HG03460 (cell line): ENCODE data around the gene NRGN.

Experiments used
- ATAC-seq: cut with Tn5 transposase; IDR thresholded peaks from one replicate; pipeline ENCODE4 v1.9.1; 2021; ENCODE audit not compliant: unreplicated experiment

The NRGN gene

DNA sequence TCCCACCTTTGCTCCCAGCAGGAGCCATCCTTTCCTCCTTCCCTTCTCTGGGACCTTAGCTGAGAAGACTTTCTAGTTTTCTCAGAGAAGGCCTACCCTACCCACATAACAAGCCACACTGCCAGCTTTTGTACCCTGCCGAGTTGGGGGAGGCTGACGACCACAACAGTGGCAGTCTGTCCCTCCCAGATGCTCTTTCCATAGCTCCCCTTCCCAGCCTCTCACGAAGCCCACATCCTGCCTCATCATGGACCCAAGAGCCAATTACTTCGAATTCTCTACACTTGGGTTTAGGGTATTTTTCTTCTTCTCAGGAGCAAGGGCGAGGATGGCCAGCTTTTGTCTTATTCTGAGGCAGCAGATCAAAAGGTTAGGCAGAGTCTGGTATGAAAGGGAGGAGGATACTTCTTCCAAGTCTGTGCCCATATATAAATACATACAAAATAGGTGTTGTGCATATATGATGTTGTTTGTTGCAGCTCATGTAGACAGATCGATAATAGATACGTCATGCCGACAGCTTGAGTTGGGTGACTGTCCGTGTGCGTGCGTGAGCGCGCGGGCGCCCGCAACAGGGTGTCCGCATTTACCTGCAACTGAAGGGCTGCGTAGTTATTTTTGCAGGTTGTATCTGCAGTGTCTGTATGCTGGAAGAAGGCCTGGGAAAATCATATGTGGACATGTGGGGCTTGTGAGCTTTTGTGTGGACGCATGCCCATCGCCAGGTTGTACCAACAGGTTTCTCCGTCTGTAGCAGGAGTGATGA is 846 bp upstream of the NRGN start:
- no peak for ATAC-seq

DNA sequence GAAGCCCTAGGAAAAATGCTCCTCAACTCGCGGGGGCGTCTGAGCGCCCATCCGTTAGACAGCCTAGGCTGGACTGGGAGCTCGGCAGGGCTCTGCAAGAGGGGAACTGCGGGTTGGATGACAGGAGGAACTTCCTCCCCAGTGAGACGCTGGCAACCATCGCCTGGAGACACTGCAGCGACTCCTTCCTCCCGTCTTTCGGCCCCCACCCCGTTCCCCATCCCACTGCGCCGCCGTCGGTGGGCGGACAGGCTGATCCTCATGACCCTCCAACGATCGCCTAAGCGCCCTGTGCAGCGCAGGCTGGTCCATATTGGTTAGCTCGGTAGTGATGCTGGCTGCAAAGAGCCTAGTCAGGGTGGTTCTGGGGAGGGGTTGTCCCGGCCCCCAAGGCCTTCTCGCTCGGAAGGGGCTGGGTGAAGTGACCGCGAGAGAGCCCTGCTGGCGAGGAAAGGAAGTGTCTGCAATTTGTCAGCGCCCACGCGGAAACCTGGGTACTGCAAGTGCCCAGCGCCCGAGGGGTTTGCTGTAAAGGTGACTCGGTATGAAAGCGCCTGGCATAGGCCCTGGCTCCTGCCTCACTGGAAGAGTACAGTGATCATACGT is 638 bp downstream of the NRGN start:
- peak; percentile 49 for ATAC-seq

GRCh38 chr11:124742555-124742954 is 2.8 kb downstream of the NRGN start:
- ATAC-seq = no peak

- ATAC-seq = no peak
Observed at GRCh38 chr11:124743050-124743449, 3.3 kb downstream of the NRGN start.

DNA sequence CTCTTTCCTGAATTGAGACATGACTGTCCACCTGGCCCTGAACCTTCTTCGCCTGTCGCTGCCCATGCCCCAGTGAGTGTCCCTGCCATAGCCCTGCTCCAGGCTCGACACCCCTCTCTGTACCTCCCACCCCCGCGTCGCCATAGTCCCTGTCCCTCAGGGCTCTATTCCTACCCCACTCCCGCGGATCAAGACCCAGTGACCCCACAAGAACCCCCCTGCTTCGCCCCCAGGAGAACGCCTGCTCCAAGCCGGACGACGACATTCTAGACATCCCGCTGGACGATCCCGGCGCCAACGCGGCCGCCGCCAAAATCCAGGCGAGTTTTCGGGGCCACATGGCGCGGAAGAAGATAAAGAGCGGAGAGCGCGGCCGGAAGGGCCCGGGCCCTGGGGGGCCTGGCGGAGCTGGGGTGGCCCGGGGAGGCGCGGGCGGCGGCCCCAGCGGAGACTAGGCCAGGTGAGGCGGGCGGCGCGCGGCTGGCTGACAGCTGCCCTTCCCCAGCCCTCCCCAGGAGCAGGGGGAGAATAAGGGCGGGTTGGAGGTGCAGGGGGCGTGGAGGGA is 5.6 kb downstream of the NRGN start:
- no peak for ATAC-seq

DNA sequence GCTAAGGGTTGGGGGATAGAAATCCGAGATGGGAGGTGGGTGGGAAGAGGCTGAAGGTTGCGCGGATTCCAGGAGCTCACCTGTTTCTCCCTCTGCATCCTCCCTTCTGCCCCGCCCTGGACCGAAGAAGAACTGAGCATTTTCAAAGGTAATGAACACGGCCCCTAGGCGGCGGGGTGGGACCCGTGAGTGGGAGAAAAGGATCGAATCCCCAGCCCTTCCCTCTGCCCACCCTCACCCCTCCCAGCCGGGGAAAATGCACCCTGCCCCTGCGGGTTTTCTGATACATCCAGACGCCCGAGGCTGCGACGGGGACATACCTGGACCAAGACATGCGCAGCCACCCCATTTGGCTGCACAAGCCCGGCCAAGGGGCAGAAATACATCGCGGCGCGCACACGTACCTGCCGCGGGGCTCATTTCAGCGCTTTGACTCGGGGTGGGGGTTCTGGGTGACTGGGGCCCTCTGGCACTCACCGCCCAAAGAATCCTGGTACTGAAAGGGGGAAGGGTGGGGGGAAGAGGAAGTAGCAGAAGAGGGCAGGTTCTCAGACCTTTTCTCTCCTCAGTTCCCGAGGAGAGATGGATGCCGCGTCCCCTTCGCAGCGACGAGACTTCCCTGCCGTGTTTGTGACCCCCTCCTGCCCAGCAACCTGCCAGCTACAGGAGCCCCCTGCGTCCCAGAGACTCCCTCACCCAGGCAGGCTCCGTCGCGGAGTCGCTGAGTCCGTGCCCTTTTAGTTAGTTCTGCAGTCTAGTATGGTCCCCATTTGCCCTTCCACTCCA is 6.3 kb downstream of the NRGN start:
- peak; percentile 19 for ATAC-seq

DNA sequence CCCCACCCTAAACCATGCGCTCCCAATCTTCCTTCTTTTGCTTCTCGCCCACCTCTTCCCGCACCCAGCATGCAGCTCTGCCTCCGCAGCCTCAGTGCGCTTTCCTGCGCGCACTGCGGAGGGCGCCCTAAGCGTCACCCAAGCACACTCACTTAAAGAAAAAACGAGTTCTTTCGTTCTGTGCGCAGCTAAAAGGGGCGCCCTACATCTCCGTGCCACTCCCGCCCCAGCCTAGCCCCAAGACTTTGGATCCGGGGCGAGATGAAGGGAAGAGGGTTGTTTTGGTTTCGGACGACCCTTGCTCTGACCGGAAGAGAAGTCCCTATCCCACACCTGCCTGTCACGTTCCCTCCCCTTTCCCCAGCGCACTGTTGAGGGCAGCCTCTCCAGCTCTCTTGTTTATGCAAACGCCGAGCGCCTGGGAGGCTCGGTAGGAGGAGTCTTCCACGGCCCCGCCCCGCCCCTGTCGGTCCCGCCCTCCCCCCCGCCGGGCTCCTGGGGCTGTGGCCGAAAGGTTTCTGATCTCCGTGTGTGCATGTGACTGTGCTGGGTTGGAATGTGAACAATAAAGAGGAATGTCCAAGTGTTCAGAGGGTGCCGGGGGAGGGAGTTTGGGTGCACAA is 7.0 kb downstream of the NRGN start:
- peak; percentile 93 for ATAC-seq

DNA sequence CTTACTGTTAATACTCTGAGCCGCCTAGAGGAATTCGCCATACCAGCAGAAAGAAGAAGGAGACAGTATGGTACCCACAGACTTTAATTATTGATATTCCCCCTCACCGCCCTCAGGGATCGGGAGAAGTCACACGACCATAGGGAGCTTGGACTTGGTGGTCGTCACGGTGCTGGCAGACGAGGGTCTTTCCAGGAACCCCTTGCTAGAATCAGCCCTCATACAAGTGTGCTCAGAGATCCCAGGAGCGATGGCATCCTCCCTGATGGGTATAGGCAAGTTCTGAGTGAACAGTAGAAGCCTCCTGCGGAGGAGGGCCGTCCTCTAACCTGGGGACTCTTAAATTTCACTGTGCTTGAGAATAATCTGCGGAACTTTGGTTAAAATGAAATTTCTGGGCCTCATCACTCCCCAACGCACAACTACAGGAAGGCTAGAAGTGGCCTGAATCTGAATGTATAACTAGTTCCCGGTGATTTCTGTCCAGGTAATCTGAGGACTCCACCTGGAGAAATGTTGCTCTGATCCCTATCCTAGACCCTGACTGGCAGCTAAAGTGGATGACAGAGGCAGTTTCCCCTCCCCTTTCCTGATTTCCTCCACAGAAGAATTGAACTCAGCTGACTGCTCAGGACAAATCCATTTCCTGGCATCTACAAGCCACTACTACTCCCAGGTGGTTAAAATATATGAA is 7.8 kb downstream of the NRGN start:
- no peak for ATAC-seq

DNA sequence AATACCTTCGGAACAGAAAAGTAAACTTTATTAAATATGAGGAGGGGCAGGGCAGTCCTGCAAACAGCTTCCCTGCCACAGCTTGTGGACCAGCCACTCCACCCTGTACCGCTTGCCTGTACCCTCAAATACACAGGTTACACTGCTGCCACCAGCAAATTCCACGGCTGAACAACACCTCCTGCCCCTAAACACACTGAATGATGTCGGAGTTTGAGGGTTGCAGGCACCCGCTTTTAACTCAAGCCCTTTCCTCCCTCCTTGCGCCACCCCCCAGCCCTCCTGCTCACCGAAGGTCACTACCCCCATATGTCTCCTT is 8.3 kb downstream of the NRGN start:
- ATAC-seq = no peak

- ATAC-seq = no peak
Observed at GRCh38 chr11:124748481-124749343, 9.0 kb downstream of the NRGN start.

DNA sequence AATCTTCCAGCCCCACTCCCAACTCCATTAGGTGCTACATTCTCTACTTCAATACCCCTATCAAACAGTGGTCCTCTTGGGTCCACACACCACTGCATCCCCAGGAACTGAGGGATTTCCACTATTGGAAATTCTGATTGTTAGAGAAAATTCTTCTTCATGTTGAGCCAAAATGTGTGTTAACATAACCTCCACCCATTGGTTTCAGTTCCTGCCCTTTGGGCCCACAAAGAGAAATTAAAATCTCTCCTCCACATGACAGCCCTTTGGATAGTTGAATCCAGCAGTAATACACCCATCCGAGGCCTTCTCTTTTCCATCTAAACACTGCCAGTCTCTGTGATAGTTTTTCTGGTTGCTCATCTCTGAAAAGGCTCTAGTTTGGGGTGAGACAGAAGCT is 10.2 kb downstream of the NRGN start:
- ATAC-seq = no peak

DNA sequence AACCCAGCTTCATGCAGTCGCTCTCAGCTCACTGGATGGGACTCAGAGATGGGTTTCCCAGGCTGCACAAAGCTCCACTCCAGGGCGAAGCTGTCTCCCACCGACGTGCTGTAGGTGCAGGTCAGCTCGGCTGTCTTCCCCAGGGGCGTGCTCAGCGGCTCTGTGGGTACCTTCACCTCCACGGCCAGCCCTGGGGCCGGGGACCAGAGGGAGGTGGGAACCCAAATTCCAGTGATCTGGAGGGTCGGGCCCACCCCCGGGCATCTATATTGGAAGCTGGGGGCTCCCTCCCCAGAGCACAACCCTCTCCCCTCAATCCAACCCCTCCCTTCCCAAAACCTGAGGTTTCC is 11.6 kb downstream of the NRGN start:
- no peak for ATAC-seq

DNA sequence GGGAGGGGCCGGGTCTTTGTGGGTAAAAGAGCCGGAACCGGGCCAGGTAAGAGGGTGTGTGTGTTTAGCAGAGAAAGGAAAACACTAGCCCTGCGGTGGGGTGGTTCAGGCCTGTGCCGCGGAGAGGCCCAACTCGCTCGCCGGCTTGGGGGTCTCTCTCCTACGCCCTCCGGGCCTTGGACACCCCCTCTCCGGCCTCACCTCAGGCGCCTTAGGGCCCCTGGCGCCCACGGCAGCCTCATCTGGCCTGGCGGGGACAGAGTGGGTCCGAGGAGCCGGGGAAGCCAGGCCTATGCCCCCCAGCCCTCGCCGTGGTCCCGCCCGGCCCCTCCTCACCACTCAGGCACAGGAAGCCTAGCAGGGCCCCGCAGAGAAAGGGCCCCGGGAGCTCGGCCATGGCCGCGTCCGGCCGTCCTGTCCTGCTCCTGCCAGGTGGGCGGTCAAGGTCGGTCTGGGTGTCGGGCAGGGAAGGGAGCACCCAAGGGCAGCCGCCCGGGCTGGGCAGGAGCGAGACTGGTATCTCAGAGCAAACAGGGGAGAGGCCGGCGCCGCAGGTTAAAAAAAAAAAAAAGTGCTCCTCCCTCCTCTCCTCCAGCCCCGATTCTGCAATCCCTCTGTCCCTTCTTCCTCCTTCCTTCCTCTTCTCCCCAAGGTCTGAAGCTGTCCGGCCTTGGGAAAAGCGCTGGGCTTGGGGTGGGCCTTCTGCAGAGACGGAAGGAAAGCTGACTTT is 12.2 kb downstream of the NRGN start, which contains the start of gene VSIG2:
VSIG2 (minus strand) TSS at position 515 of the 730 bp plus-strand sequence; CDS start at position 397, 118 bp downstream.
- ATAC-seq = no peak

DNA sequence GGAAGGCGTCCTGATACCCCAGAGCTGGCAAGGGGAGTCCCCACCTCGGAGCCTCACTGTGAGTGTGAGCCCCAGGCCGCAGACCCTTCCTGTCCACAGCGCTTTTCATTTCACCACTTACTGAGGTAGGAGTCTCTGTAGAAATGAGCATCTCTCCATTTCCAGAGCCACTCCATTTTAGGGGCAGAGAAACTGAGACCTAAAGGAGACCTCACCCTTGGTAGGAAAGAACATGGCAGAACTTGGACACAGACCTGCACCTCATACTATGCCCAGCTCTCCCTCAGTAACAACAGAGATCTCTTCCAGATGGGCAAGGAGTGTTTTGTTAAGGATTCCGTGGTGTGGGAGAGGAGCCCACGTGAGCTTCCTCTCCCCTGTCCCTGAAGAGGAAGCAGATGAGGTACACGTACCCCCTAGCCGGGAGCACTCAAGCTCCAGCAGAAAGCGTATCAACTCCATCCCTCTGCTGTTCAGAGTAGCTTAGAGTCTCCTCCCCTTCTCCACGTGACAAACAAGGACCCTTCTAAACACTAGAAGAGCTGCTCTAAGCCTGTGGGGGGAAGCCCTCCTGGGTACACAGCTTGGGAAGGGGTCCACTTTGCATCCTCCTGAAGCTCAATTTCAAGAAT is 12.8 kb downstream of the NRGN start:
- ATAC-seq = no peak

- no peak for ATAC-seq
Observed at GRCh38 chr11:124753205-124753604, 13.5 kb downstream of the NRGN start.

GRCh38 chr11:124753624-124754023 is 13.9 kb downstream of the NRGN start:
- ATAC-seq = no peak

GRCh38 chr11:124754309-124754708 is 14.6 kb downstream of the NRGN start:
- no peak for ATAC-seq

- ATAC-seq = no peak
Observed at GRCh38 chr11:124754710-124755109, 15.0 kb downstream of the NRGN start.
